GM12878 (cell line): ENCODE data around the gene SCGN. TPM values are rescaled to one million over a fixed set of nuclear protein-coding genes. Genes with fewer than 3 reads are reported as not detected.

Experiments
- ATAC-seq: fragments of 200-7000 bp; cut with Tn5 transposase; 3 replicates; pipeline ENCODE4 v1.9.1; 2020; ENCODE audit warnings: mild to moderate bottlenecking, moderate library complexity
- BruUV-seq: library from RNA; stranded (reverse); fragments of 400-500 nt; replicated peaks from 2 replicates; lab custom pipeline; 2021; lab: Mats Ljungman, UMichigan
- CTCF ChIA-PET: fragments of 300-600 bp; sonication (Branson Sonifier 250); formaldehyde crosslinking; extraction: SDS; loops from one replicate; lab custom pipeline; 2021; ENCODE audit warnings: inconsistent platforms; lab: Yijun Ruan, JAX
- POLR2A ChIA-PET: fragments of 350-600 bp; formaldehyde crosslinking; extraction: SDS; loops from one replicate; lab custom pipeline; 2021; ENCODE audit warnings: inconsistent platforms; lab: Charles Lee
- RAD21 ChIA-PET: fragments of 300-600 bp; sonication (Branson Sonifier 250); formaldehyde crosslinking; loops from one replicate; lab custom pipeline; 2023; ENCODE audit warnings: antibody characterized with exemption; ENCODE audit not compliant: unreplicated experiment; lab: Charles Lee
- SMC1A ChIA-PET: fragments of 300-600 bp; sonication (Branson Sonifier 250); formaldehyde crosslinking; loops from one replicate; lab custom pipeline; 2023; ENCODE audit not compliant: unreplicated experiment, uncharacterized antibody; lab: Charles Lee
- DNase-seq: peaks from one replicate; pipeline ENCODE4 v3.0.0-alpha.2; 2011; ENCODE audit warnings: low read depth, low spot score
- FAIRE-seq: peaks from 3 replicates; lab custom pipeline; 2011; peaks lifted over from hg19 to GRCh38; lab: Jason Lieb, UNC
- H2AFZ ChIP-seq: 2 replicates; pipeline ENCODE4 v1.6.0; 2011; ENCODE audit warnings: low read depth, low read length, control low read depth; ENCODE audit not compliant: control insufficient read depth
- H3K27ac ChIP-seq: 2 replicates; pipeline ENCODE4 v1.5.1; 2011; ENCODE audit warnings: control low read depth; ENCODE audit not compliant: control insufficient read depth, insufficient read depth
- H3K27me3 ChIP-seq, 2 experiments: replicated peaks in 1 of 2; 2 replicates each; pipeline versions ENCODE4 v1.6.0 to v1.6.1; 2011; ENCODE audit warnings: low read length in 1 of 2; ENCODE audit not compliant: control insufficient read depth in 2 of 2, insufficient read depth in 2 of 2
- H3K36me3 ChIP-seq, 2 experiments: 2 replicates each; pipeline ENCODE4 v1.5.1; 2011; ENCODE audit warnings: low read length in 1 of 2; ENCODE audit not compliant: control insufficient read depth in 2 of 2, insufficient read depth in 2 of 2
- H3K4me1 ChIP-seq: 2 replicates; pipeline ENCODE4 v1.6.1; 2011; ENCODE audit warnings: mild to moderate bottlenecking, low read length, moderate library complexity, mixed read lengths; ENCODE audit not compliant: control insufficient read depth, insufficient read depth
- H3K4me2 ChIP-seq: 2 replicates; pipeline ENCODE4 v1.6.0; 2011; ENCODE audit warnings: control low read depth; ENCODE audit not compliant: control insufficient read depth, insufficient read depth
- H3K4me3 ChIP-seq: fragments of 200-600 bp; sonication (generic); 2 replicates; pipeline ENCODE4 v1.5.1; 2016
- H3K79me2 ChIP-seq: 2 replicates; pipeline ENCODE4 v1.6.0; 2011; ENCODE audit warnings: low read length; ENCODE audit not compliant: control insufficient read depth, insufficient read depth
- H3K9ac ChIP-seq: 2 replicates; pipeline ENCODE4 v1.8.0; 2011; ENCODE audit warnings: low read length, control low read depth, mixed read lengths; ENCODE audit not compliant: control insufficient read depth, insufficient read depth
- H3K9me3 ChIP-seq: replicated peaks from 3 replicates; pipeline ENCODE4 v1.5.1; 2011; ENCODE audit warnings: mild to moderate bottlenecking, low read length; ENCODE audit not compliant: control insufficient read depth, insufficient read depth
- H4K20me1 ChIP-seq: 2 replicates; pipeline ENCODE4 v1.6.0; 2011; ENCODE audit not compliant: control insufficient read depth, insufficient read depth
- EP300 ChIP-seq, 2 experiments: fragments of 150-350 bp in 1 of 2; IDR thresholded peaks; 2 replicates each; pipeline ENCODE4 v1.6.1; 2011 to 2012; ENCODE audit warnings: low read depth in 2 of 2, low read length in 2 of 2, borderline replicate concordance in 1 of 2, improper control_type of control experiment in 1 of 2, inconsistent platforms in 1 of 2; ENCODE audit not compliant: control insufficient read depth in 1 of 2
- GATAD2B ChIP-seq: fragments of 450-650 bp; conservative IDR thresholded peaks from 2 replicates; pipeline ENCODE4 v1.6.1; 2017; ENCODE audit warnings: low read depth, mild to moderate bottlenecking, moderate library complexity
- IKZF1 ChIP-seq: fragments of 450-650 bp; conservative IDR thresholded peaks from 2 replicates; pipeline ENCODE4 v1.6.1; 2017; ENCODE audit warnings: antibody characterized with exemption, mild to moderate bottlenecking
- NFIC ChIP-seq: IDR thresholded peaks from 2 replicates; pipeline ENCODE4 v1.6.1; 2012; ENCODE audit warnings: low read depth, mild to moderate bottlenecking, inconsistent platforms, low read length, moderate library complexity
- NR2C1 ChIP-seq: fragments of 450-650 bp; IDR thresholded peaks from 2 replicates; pipeline ENCODE4 v1.6.1; 2017; ENCODE audit warnings: antibody characterized with exemption, mild to moderate bottlenecking, moderate library complexity
- NR2C2 ChIP-seq: IDR thresholded peaks from 2 replicates; pipeline ENCODE4 v1.6.1; 2011; ENCODE audit warnings: borderline replicate concordance, low read depth; ENCODE audit not compliant: control insufficient read depth, insufficient read length
- SIN3A ChIP-seq: IDR thresholded peaks from 2 replicates; pipeline ENCODE4 v1.6.1; 2012; ENCODE audit warnings: low read depth, low read length, improper control_type of control experiment
- SREBF1 ChIP-seq: IDR thresholded peaks from 2 replicates; pipeline ENCODE4 v1.6.1; 2012; ENCODE audit warnings: mild to moderate bottlenecking, low read length
- SREBF2 ChIP-seq: IDR thresholded peaks from 2 replicates; pipeline ENCODE4 v1.6.1; 2012; ENCODE audit warnings: mild to moderate bottlenecking, low read length
- STAT3 ChIP-seq: IDR thresholded peaks from 2 replicates; pipeline ENCODE4 v1.6.1; 2011; ENCODE audit warnings: low read depth, low read length, improper control_type of control experiment
- ZNF384 ChIP-seq: IDR thresholded peaks from 2 replicates; pipeline ENCODE4 v1.6.1; 2012; ENCODE audit warnings: low read depth, mild to moderate bottlenecking, low read length, improper control_type of control experiment, borderline replicate concordance
- WGBS: methylation state at CpG from one replicate; pipeline ENCODE4 v1.1.6; 2016; ENCODE audit warnings: low lambda C conversion rate; ENCODE audit not compliant: insufficient replicate concordance, insufficient coverage; ENCODE audit errors: missing lambda C conversion rate; 5-methylcytosine and 5-hydroxymethylcytosine counted together
- in situ Hi-C: fragments of 300-500 bp; cut with MboI; formaldehyde crosslinking; loops from 9 replicates; pipeline ENCODE4 v1.14.3; 2018; ENCODE audit warnings: mixed read lengths
- intact Hi-C: fragments of 100-400 bp; cut with micrococcal nuclease; formaldehyde crosslinking; loops from one replicate; pipeline ENCODE4 v1.14.2; 2022; ENCODE audit not compliant: unreplicated experiment
- polyA plus RNA-seq, 11 experiments: library from polyadenylated mRNA; depleted of rRNA in 4 of 11; unstranded in 6 of 11; stranded (reverse) in 5 of 11; fragments of >200 nt; fragmentation: Nextera tagmentation in 4 of 11; fragmentation: Illumina TruSeq in 1 of 11; extraction: Ambion mirVana in 4 of 11; extraction: Trizol in 1 of 11; gene quantifications; 1 replicate in 1 of 11; 2 replicates in 10 of 11; pipeline versions ENCODE4 v1.2.1 to v1.2.3, GENCODE V29; 2011 to 2016; ENCODE audit warnings: inconsistent platforms in 2 of 11, missing spikeins in 2 of 11, low read depth in 1 of 11
- total RNA-seq, 4 experiments: library from RNA; depleted of rRNA in 3 of 4; stranded (reverse); fragments of >200 nt in 3 of 4; fragmentation: Illumina TruSeq in 1 of 4; extraction: Trizol in 1 of 4; gene quantifications; 2 replicates each; pipeline versions ENCODE4 v1.2.1 to v1.2.3, GENCODE V29; 2013 to 2021
- TF ChIP-seq, protein P1 (sequence below): IDR thresholded peaks from 2 replicates; pipeline ENCODE4 v1.6.1; 2011; ENCODE audit warnings: borderline replicate concordance, low read depth, mild to moderate bottlenecking, moderate library complexity, mixed read lengths, low read length; ENCODE audit not compliant: insufficient read depth; ENCODE audit errors: extremely low read length
- TF ChIP-seq, protein P2 (sequence below): fragments of 450-650 bp; IDR thresholded peaks from 2 replicates; pipeline ENCODE4 v1.6.1; 2016; ENCODE audit warnings: mild to moderate bottlenecking, moderate library complexity, borderline replicate concordance
- TF ChIP-seq, protein P3 (sequence below): fragments of 450-650 bp; IDR thresholded peaks from 2 replicates; pipeline ENCODE4 v1.6.1; 2018; ENCODE audit warnings: borderline replicate concordance, mild to moderate bottlenecking; ENCODE audit not compliant: partially characterized antibody

The SCGN gene
- total and polyA plus RNA-seq, 10 of the 15 experiments (the other 5 are each of a cell fraction or from before 2014, with no cell fraction given): not detected

DNA sequence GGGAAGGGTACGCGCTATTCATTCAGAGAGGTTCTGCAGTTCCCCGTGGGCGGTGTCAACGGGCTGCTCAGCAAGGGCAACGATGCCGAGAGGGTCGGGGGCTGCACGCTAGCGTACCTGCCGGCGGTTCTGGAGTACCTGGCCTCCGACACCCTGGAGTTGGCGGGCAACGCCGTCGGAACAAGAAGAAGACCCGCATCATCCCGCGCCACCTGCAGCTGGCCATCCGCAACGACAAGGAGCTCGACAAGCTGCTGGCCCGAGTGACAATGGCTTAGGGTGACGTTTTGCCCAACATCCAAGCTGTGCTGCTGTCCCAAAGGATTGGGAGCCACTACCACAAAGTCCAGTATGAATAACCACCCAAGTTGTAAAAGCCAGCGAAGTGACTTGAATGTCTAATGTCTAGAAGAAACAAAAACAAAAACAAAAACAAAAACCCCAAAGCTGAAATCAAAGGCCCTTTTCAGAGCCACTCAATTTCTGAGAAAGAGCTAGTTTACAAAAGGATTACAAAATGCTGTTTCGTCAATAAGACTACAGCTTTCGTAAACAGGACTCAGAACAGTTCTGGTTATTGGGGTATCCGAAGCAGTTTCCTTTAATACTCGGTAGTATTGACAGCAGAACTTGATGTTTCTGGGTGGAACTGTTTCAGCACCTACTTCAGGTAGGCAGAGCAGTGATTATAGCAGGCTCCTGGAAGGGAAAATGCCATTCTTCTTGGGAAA, 80.6 kb downstream of the SCGN start:
- WGBS: 48% methylated on average over 24 of the region's 30 CpGs
- FAIRE-seq: no peak
- CTCF ChIA-PET: interaction anchor here (1.0 kb wide), 1 partner anchor 15 kb away, joined by 3 read pairs; no protein-coding TSS in a partner anchor
- Histone ChIP-seq H3K4me1 (no peaks in the 10 kb centered on the region), H4K20me1 (no peaks in the 10 kb centered on the region), H3K4me2 (no peak overlapping the region), H3K9ac (no peak overlapping the region), H3K4me3 (no peak overlapping the region), H2AFZ (no peak overlapping the region), H3K36me3 (no peaks in the 10 kb centered on the region), H3K27me3 (no peaks in the 10 kb centered on the region), H3K79me2 (no peaks in the 10 kb centered on the region), H3K27ac (no peak overlapping the region), H3K9me3 (no peaks in the 10 kb centered on the region; the same call in 1 of the 3 replicates)
- no peak for ATAC-seq
- in situ Hi-C loops: no loop called here
- POLR2A ChIA-PET: no interaction called here
- RAD21 ChIA-PET: no interaction called here
- intact Hi-C loops: no loop called here
- DNase-seq: no peak
- SMC1A ChIA-PET: no interaction called here
- no TSS peak for BruUV-seq
- TF ChIP-seq, protein P1, sequence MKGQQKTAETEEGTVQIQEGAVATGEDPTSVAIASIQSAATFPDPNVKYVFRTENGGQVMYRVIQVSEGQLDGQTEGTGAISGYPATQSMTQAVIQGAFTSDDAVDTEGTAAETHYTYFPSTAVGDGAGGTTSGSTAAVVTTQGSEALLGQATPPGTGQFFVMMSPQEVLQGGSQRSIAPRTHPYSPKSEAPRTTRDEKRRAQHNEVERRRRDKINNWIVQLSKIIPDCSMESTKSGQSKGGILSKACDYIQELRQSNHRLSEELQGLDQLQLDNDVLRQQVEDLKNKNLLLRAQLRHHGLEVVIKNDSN: no peak
- TF ChIP-seq SIN3A (no peak), NR2C1 (no peak), ZNF384 (no peak), NFIC (no peak), IKZF1 (no peak), SREBF2 (no peak), EP300 (IDR thresholded peaks at IDR 0.05; ENCODE audit: borderline replicate concordance in 1 of 2, control insufficient read depth in 1 of 2, low read depth in 2 of 2, low read length in 2 of 2) (no peak), SREBF1 (no peak), GATAD2B (no peak), NR2C2 (no peak), STAT3 (no peak)
- TF ChIP-seq, protein P2, sequence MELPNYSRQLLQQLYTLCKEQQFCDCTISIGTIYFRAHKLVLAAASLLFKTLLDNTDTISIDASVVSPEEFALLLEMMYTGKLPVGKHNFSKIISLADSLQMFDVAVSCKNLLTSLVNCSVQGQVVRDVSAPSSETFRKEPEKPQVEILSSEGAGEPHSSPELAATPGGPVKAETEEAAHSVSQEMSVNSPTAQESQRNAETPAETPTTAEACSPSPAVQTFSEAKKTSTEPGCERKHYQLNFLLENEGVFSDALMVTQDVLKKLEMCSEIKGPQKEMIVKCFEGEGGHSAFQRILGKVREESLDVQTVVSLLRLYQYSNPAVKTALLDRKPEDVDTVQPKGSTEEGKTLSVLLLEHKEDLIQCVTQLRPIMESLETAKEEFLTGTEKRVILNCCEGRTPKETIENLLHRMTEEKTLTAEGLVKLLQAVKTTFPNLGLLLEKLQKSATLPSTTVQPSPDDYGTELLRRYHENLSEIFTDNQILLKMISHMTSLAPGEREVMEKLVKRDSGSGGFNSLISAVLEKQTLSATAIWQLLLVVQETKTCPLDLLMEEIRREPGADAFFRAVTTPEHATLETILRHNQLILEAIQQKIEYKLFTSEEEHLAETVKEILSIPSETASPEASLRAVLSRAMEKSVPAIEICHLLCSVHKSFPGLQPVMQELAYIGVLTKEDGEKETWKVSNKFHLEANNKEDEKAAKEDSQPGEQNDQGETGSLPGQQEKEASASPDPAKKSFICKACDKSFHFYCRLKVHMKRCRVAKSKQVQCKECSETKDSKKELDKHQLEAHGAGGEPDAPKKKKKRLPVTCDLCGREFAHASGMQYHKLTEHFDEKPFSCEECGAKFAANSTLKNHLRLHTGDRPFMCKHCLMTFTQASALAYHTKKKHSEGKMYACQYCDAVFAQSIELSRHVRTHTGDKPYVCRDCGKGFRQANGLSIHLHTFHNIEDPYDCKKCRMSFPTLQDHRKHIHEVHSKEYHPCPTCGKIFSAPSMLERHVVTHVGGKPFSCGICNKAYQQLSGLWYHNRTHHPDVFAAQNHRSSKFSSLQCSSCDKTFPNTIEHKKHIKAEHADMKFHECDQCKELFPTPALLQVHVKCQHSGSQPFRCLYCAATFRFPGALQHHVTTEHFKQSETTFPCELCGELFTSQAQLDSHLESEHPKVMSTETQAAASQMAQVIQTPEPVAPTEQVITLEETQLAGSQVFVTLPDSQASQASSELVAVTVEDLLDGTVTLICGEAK: no peak
- TF ChIP-seq, protein P3, sequence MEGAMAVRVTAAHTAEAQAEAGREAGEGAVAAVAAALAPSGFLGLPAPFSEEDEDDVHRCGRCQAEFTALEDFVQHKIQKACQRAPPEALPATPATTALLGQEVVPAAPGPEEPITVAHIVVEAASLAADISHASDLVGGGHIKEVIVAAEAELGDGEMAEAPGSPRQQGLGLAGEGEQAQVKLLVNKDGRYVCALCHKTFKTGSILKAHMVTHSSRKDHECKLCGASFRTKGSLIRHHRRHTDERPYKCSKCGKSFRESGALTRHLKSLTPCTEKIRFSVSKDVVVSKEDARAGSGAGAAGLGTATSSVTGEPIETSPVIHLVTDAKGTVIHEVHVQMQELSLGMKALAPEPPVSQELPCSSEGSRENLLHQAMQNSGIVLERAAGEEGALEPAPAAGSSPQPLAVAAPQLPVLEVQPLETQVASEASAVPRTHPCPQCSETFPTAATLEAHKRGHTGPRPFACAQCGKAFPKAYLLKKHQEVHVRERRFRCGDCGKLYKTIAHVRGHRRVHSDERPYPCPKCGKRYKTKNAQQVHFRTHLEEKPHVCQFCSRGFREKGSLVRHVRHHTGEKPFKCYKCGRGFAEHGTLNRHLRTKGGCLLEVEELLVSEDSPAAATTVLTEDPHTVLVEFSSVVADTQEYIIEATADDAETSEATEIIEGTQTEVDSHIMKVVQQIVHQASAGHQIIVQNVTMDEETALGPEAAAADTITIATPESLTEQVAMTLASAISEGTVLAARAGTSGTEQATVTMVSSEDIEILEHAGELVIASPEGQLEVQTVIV: no peak
